MM.1S (cell line): ENCODE measurements around the gene TLE1.

Experiments
- EZH2phosphoT487 ChIP-seq: fragments of 300-600 bp; sonication (generic); IDR thresholded peaks from 2 replicates; pipeline ENCODE4 v1.6.1; 2018; ENCODE audit warnings: antibody characterized with exemption, low read length
- TF ChIP-seq, protein P1 (sequence below): fragments of 300-600 bp; sonication (generic); IDR thresholded peaks from 2 replicates; pipeline ENCODE4 v1.5.1; 2016; ENCODE audit warnings: antibody characterized with exemption, low read length, mixed read lengths

DNA sequence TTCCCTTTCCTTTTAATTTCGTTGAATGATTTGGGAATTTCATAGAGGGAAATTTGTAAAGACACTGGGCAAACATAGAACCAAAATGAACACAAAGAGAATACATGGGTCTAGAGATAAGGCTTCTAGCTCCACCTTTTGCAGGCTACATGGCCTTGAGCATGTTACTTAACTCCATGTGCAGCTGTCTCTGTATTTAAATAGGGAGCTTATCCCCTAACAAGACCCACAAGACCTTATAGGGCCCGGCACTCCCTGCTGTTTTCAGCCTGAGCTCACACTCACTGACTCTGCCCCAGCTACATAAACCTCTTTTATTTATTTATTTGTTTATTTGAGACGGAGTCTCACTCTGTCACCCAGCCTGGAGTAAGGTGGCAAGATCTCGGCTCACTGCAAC lies 30.6 kb upstream of the TLE1 start:
- TF ChIP-seq, protein P1, sequence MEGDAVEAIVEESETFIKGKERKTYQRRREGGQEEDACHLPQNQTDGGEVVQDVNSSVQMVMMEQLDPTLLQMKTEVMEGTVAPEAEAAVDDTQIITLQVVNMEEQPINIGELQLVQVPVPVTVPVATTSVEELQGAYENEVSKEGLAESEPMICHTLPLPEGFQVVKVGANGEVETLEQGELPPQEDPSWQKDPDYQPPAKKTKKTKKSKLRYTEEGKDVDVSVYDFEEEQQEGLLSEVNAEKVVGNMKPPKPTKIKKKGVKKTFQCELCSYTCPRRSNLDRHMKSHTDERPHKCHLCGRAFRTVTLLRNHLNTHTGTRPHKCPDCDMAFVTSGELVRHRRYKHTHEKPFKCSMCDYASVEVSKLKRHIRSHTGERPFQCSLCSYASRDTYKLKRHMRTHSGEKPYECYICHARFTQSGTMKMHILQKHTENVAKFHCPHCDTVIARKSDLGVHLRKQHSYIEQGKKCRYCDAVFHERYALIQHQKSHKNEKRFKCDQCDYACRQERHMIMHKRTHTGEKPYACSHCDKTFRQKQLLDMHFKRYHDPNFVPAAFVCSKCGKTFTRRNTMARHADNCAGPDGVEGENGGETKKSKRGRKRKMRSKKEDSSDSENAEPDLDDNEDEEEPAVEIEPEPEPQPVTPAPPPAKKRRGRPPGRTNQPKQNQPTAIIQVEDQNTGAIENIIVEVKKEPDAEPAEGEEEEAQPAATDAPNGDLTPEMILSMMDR = no peak
- no peak for TF ChIP-seq EZH2phosphoT487
